HepG2 (cell line): ENCODE measurements around the gene ZNF821. TPM values are rescaled to one million over a fixed set of nuclear protein-coding genes. Genes with fewer than 3 reads are reported as not detected.

Source experiments
- ATAC-seq: fragments of 200-7000 bp; cut with Tn5 transposase; 3 replicates; pipeline ENCODE4 v1.9.1; 2020; ENCODE audit warnings: mild to moderate bottlenecking, moderate library complexity
- BruUV-seq: library from RNA; stranded (reverse); fragments of 400-500 nt; replicated peaks from 2 replicates; lab custom pipeline; 2021; lab: Mats Ljungman, UMichigan
- CTCF ChIA-PET: fragments of 300-600 bp; formaldehyde crosslinking; extraction: SDS; loops from one replicate; lab custom pipeline; 2021; ENCODE audit warnings: low total read pairs, inconsistent platforms, low intra/inter-chr PET ratio; lab: Yijun Ruan, JAX
- POLR2A ChIA-PET: fragments of 350-600 bp; sonication (Branson Sonifier 250); formaldehyde crosslinking; loops from one replicate; lab custom pipeline; 2020; ENCODE audit warnings: antibody characterized with exemption, inconsistent platforms; lab: Yijun Ruan, JAX
- DNase-seq: peaks from one replicate; pipeline ENCODE4 v3.0.0-alpha.2; 2015; ENCODE audit warnings: low spot score
- FAIRE-seq: peaks from 3 replicates; lab custom pipeline; 2011; peaks lifted over from hg19 to GRCh38; lab: Jason Lieb, UNC
- H2AFZ ChIP-seq: one replicate; pipeline ENCODE4 v1.6.1; 2011; ENCODE audit warnings: low read length, inconsistent platforms
- H3K27ac ChIP-seq: fragments of 300-600 bp; 3 replicates; pipeline ENCODE4 v1.8.0; 2011; ENCODE audit warnings: mixed run types, mild to moderate bottlenecking, mixed read lengths, low read length, inconsistent platforms; ENCODE audit not compliant: insufficient read depth; ENCODE audit errors: extremely low read length
- H3K27me3 ChIP-seq, 2 experiments: fragments of 200-600 bp in 1 of 2; 2 replicates in 1 of 2; 3 replicates in 1 of 2; pipeline versions ENCODE4 v1.6.0 to v1.8.0; 2011; ENCODE audit warnings: low read length in 2 of 2, mild to moderate bottlenecking in 2 of 2, moderate library complexity in 2 of 2, inconsistent platforms in 1 of 2; ENCODE audit not compliant: insufficient read depth in 2 of 2, control insufficient read depth in 1 of 2
- H3K36me3 ChIP-seq, 2 experiments: fragments of 200-600 bp in 1 of 2; replicated peaks in 1 of 2; 2 replicates in 1 of 2; 3 replicates in 1 of 2; pipeline versions ENCODE4 v1.5.1 to v1.8.0; 2011; ENCODE audit warnings: low read length in 2 of 2, inconsistent platforms in 1 of 2; ENCODE audit not compliant: insufficient read depth in 2 of 2, control insufficient read depth in 1 of 2
- H3K4me1 ChIP-seq: 2 replicates; pipeline ENCODE4 v1.5.1; 2012; ENCODE audit warnings: low read length, inconsistent platforms; ENCODE audit not compliant: insufficient read depth
- H3K4me2 ChIP-seq: 2 replicates; pipeline ENCODE4 v1.6.0; 2011; ENCODE audit warnings: low read depth, low read length, inconsistent platforms
- H3K4me3 ChIP-seq, 3 experiments: fragments of 200-600 bp in 1 of 3; sonication (generic), shearing (Covaris generic) in 1 of 3; replicated peaks in 1 of 3; 2 replicates each; pipeline ENCODE4 v1.5.1; 2011 to 2016; ENCODE audit warnings: low read length in 3 of 3, inconsistent platforms in 2 of 3, low read depth in 2 of 3, mild to moderate bottlenecking in 2 of 3, control low read depth in 1 of 3, mixed read lengths in 1 of 3; ENCODE audit not compliant: insufficient read depth in 1 of 3
- H3K79me2 ChIP-seq: one replicate; pipeline ENCODE4 v1.6.1; 2011; ENCODE audit warnings: low read length, inconsistent platforms; ENCODE audit not compliant: insufficient read depth
- H3K9ac ChIP-seq: 2 replicates; pipeline ENCODE4 v1.6.0; 2011; ENCODE audit warnings: mild to moderate bottlenecking, low read depth, low read length, inconsistent platforms; ENCODE audit not compliant: insufficient read depth
- H3K9me3 ChIP-seq: 2 replicates; pipeline ENCODE4 v1.5.1; 2012; ENCODE audit warnings: mild to moderate bottlenecking, low read length
- H4K20me1 ChIP-seq: 2 replicates; pipeline ENCODE4 v1.6.0; 2011; ENCODE audit warnings: inconsistent platforms, mild to moderate bottlenecking, low read length, moderate library complexity; ENCODE audit not compliant: insufficient read depth
- ATF7 ChIP-seq, 2 experiments: fragments of 450-650 bp in 1 of 2; sonication (generic) in 1 of 2; formaldehyde crosslinking in 1 of 2; IDR thresholded peaks; 2 replicates each; pipeline versions ENCODE4 v1.4.0 to v1.6.1; 2016 to 2020; ENCODE audit warnings: antibody characterized with exemption in 1 of 2, mild to moderate bottlenecking in 1 of 2, missing genetic modification reagents in 1 of 2
- CHCHD3 ChIP-seq: sonication (generic); formaldehyde crosslinking; IDR thresholded peaks from 2 replicates; pipeline ENCODE4 v1.8.0; 2022; ENCODE audit warnings: mild to moderate bottlenecking, missing genetic modification reagents, moderate library complexity
- EZH2 ChIP-seq: conservative IDR thresholded peaks from 2 replicates; pipeline ENCODE4 v1.6.1; 2012; ENCODE audit warnings: mild to moderate bottlenecking, low read depth, low read length, moderate library complexity
- MAFK ChIP-seq, 2 experiments: IDR thresholded peaks in 1 of 2; conservative IDR thresholded peaks in 1 of 2; 2 replicates each; pipeline ENCODE4 v1.6.1; 2011; ENCODE audit warnings: improper control_type of control experiment in 2 of 2, low read length in 2 of 2
- MLX ChIP-seq: IDR thresholded peaks from 2 replicates; pipeline ENCODE4 v1.6.1; 2016
- NFATC3 ChIP-seq: sonication (generic); formaldehyde crosslinking; IDR thresholded peaks from 2 replicates; pipeline ENCODE4 v1.5.1; 2020; ENCODE audit warnings: mild to moderate bottlenecking, missing genetic modification reagents
- SOX6 ChIP-seq, 2 experiments: fragments of 450-650 bp in 1 of 2; sonication (generic) in 1 of 2; formaldehyde crosslinking in 1 of 2; IDR thresholded peaks; 2 replicates each; pipeline versions ENCODE4 v1.4.0 to v1.6.1; 2017 to 2020; ENCODE audit warnings: antibody characterized with exemption in 1 of 2, mild to moderate bottlenecking in 1 of 2, missing genetic modification reagents in 1 of 2
- WIZ ChIP-seq: sonication (generic); formaldehyde crosslinking; IDR thresholded peaks from 2 replicates; pipeline ENCODE4 v1.5.1; 2020; ENCODE audit warnings: mild to moderate bottlenecking, missing genetic modification reagents
- ZNF710 ChIP-seq: sonication (generic); formaldehyde crosslinking; IDR thresholded peaks from 2 replicates; pipeline ENCODE4 v1.5.0; 2020; ENCODE audit warnings: mild to moderate bottlenecking, missing genetic modification reagents, borderline replicate concordance
- ZNF770 ChIP-seq: sonication (generic); formaldehyde crosslinking; IDR thresholded peaks from 2 replicates; pipeline ENCODE4 v1.5.0; 2020; ENCODE audit warnings: mild to moderate bottlenecking, missing genetic modification reagents
- WGBS: methylation state at CpG from one replicate; pipeline ENCODE4 v1.1.6; 2017; ENCODE audit warnings: low lambda C conversion rate; 5-methylcytosine and 5-hydroxymethylcytosine counted together
- in situ Hi-C: cut with HindIII; loops from 2 replicates; pipeline ENCODE4 v1.10.0; 2017; ENCODE audit warnings: low pct_unique_long_range_greater_than_20kb; ENCODE audit not compliant: extremely low pct_ligation_motif_present
- intact Hi-C: fragments of 100-400 bp; cut with micrococcal nuclease; formaldehyde crosslinking; loops from one replicate; pipeline ENCODE4 v1.10.0; 2022; ENCODE audit not compliant: unreplicated experiment
- polyA plus RNA-seq, 8 experiments: library from polyadenylated mRNA; depleted of rRNA in 3 of 8; stranded (reverse) in 7 of 8; unstranded in 1 of 8; fragments of >200 nt; fragmentation: Illumina TruSeq in 4 of 8; extraction: Trizol in 4 of 8; gene quantifications; 2 replicates each; pipeline versions ENCODE4 v1.2.1 to v1.2.3, GENCODE V29; 2011 to 2016; ENCODE audit warnings: low read depth in 4 of 8, missing spikeins in 1 of 8, mixed read lengths in 1 of 8; ENCODE audit not compliant: insufficient read depth in 1 of 8
- total RNA-seq, 5 experiments: library from RNA; depleted of rRNA; stranded (reverse); fragments of >200 nt; fragmentation: Illumina TruSeq; extraction: Trizol; gene quantifications; 2 replicates each; pipeline ENCODE4 v1.2.3, GENCODE V29; 2016; ENCODE audit warnings: low read depth in 1 of 5

The ZNF821 gene
- total and polyA plus RNA-seq, 2 of the 13 experiments (the other 11 are each of a cell fraction or from before 2014, with no cell fraction given): 7.0 to 9.1 TPM

GRCh38 chr16:71865173-71865863 lies 18.7 kb downstream of the ZNF821 start:
- ATAC-seq (no peak), FAIRE-seq (no peak), DNase-seq (no peak)
- 94% methylated on average over 7 of the region's 7 CpGs for WGBS
- Histone ChIP-seq H3K36me3 (peaks cover 22 to 55% of the 10 kb centered on the region in 2 experiments), H3K9ac (no peak overlapping the region), H3K27ac (no peak overlapping the region), H3K79me2 (no peaks in the 10 kb centered on the region), H3K4me3 (no peak overlapping the region), H3K27me3 (no peaks in the 10 kb centered on the region), H2AFZ (no peak overlapping the region), H3K4me1 (no peaks in the 10 kb centered on the region), H3K4me2 (no peak overlapping the region), H4K20me1 (no peaks in the 10 kb centered on the region), H3K9me3 (no peaks in the 10 kb centered on the region)
- ChIA-PET POLR2A (no interaction called here), CTCF (no interaction called here)
- in situ Hi-C loops: no loop called here
- intact Hi-C loops: no loop called here
- no TSS peak for BruUV-seq
- TF ChIP-seq ZNF770 (CRISPR knock-in tag) (no peak), ATF7 (IDR thresholded peaks at IDR 0.05) (peak; percentile 48), ATF7 (CRISPR knock-in tag; IDR thresholded peaks at IDR 0.05) (no peak)

- H3K27ac ChIP-seq: no peak overlapping the region
- no peak overlapping the region for H3K4me2 ChIP-seq
- WGBS: 97% methylated on average over 5 of the region's 5 CpGs
- H3K27me3 ChIP-seq: no peaks in the 10 kb centered on the region
- no peak for FAIRE-seq
- no TSS peak for BruUV-seq
- no peaks in the 10 kb centered on the region for H4K20me1 ChIP-seq
- CTCF ChIA-PET: no interaction called here
- no peak overlapping the region for H3K4me3 ChIP-seq
- ATAC-seq: no peak
- in situ Hi-C loops (no loop called here), intact Hi-C loops (no loop called here)
- peaks cover 5% of the 10 kb centered on the region for H3K4me1 ChIP-seq
- no peak overlapping the region for H2AFZ ChIP-seq
- no peak for DNase-seq
- POLR2A ChIA-PET: no interaction called here
- no peaks in the 10 kb centered on the region for H3K9me3 ChIP-seq
- H3K79me2 ChIP-seq: no peaks in the 10 kb centered on the region
- peaks cover 23 to 60% of the 10 kb centered on the region in 2 experiments for H3K36me3 ChIP-seq
- H3K9ac ChIP-seq: no peak overlapping the region
- TF ChIP-seq CHCHD3 (CRISPR knock-in tag) (no peak), MAFK (conservative IDR thresholded peaks at IDR 0.05 in 1 of 2, IDR thresholded peaks at IDR 0.05 in 1 of 2; ENCODE audit: low read length in 2 of 2) (no peak), ZNF710 (CRISPR knock-in tag) (no peak), MLX (CRISPR knock-in tag) (no peak), WIZ (CRISPR knock-in tag) (no peak), NFATC3 (no peak), EZH2 (no peak), SOX6 (IDR thresholded peaks at IDR 0.05) (no peak), SOX6 (CRISPR knock-in tag; IDR thresholded peaks at IDR 0.05) (no peak)
- TF ChIP-seq, all 625 proteins: peak for 0
Observed at GRCh38 chr16:71863995-71864394, 20.0 kb downstream of the ZNF821 start.
